Aorta (tissue), 5 donors: ENCODE data around the gene PPP1R13L. TPM values are rescaled to one million over a fixed set of nuclear protein-coding genes. Genes with fewer than 3 reads are reported as not detected.

Experiments used
- ATAC-seq: fragments of 200-7000 bp; cut with Tn5 transposase; one replicate; pipeline ENCODE4 v1.9.1; 2022; ENCODE audit warnings: moderate library complexity; ENCODE audit not compliant: low FRiP score
- DNase-seq, 2 donors: peaks; one replicate each; pipeline ENCODE4 v3.0.0-alpha.2; 2020
- H3K27ac ChIP-seq, 2 donors: one replicate each; pipeline ENCODE4 v1.5.1; 2013; ENCODE audit warnings: low read length in 2 of 2, mild to moderate bottlenecking in 2 of 2, moderate library complexity in 2 of 2, control low read depth in 1 of 2, inconsistent platforms in 1 of 2, low read depth in 1 of 2
- H3K27me3 ChIP-seq, 2 donors: one replicate each; pipeline ENCODE4 v1.6.1; 2013; ENCODE audit warnings: control low read depth in 1 of 2, low read length in 1 of 2, mild to moderate bottlenecking in 1 of 2, moderate library complexity in 1 of 2; ENCODE audit not compliant: insufficient read depth in 2 of 2, control insufficient read depth in 1 of 2
- H3K36me3 ChIP-seq, 2 donors: one replicate each; pipeline ENCODE4 v1.6.1; 2013; ENCODE audit warnings: control low read depth in 1 of 2, low read length in 1 of 2, mild to moderate bottlenecking in 1 of 2; ENCODE audit not compliant: insufficient read depth in 2 of 2, control insufficient read depth in 1 of 2
- H3K4me1 ChIP-seq, 2 donors: one replicate each; pipeline ENCODE4 v1.6.1; 2013; ENCODE audit warnings: low read length in 2 of 2, control low read depth in 1 of 2, mild to moderate bottlenecking in 1 of 2, moderate library complexity in 1 of 2; ENCODE audit not compliant: insufficient read depth in 2 of 2, control insufficient read depth in 1 of 2
- H3K4me3 ChIP-seq, 2 donors: one replicate each; pipeline ENCODE4 v1.5.1; 2013; ENCODE audit warnings: low read length in 2 of 2, control low read depth in 1 of 2, mild to moderate bottlenecking in 1 of 2
- H3K9me3 ChIP-seq: one replicate; pipeline ENCODE4 v1.6.1; 2013; ENCODE audit warnings: mild to moderate bottlenecking, low read length; ENCODE audit not compliant: control insufficient read depth
- WGBS, 2 donors: extraction: QIAGEN DNeasy Blood & Tissue Kit; methylation state at CpG; one replicate each; pipeline ENCODE4 v1.1.7; 2013; 5-methylcytosine and 5-hydroxymethylcytosine counted together
- intact Hi-C, 2 donors: fragments of 100-400 bp; cut with DNase I; formaldehyde crosslinking; loops; one replicate each; pipeline versions ENCODE4 v1.14.2 to v1.15.0; 2022
- polyA plus RNA-seq, 2 donors: library from polyadenylated mRNA; stranded (reverse); fragments of 200-250 nt; gene quantifications; one replicate each; pipeline ENCODE4 v1.2.3, GENCODE V29; 2013
- total RNA-seq, 2 donors: library from RNA; stranded (reverse); fragmentation: NEBNext Ultra II Directional; extraction: Animal tissue kit (Norgen Biotek cat#: 25700); gene quantifications; one replicate each; pipeline ENCODE4 v1.2.1, GENCODE V29; 2021
- donor health status: healthy with polysubstance abuse.
- donor health status: Bipolar disorder and iron deficiency.
- donor health status: DM: no; HTN: no; CAD: no.
- donor health status: DM: no; HTN: no; CAD: no.
- donor health status: DM: yes; HTN: yes; CAD: no.

PPP1R13L gene
- total and polyA plus RNA-seq, 4 donors: 11.1 to 153 (median 70.3) TPM

GRCh38 chr19:45355910-45356309 lies 49.0 kb downstream of the PPP1R13L start:
- WGBS, 2 donors: 95 to 97% methylated on average over 9 of the region's 9 CpGs
- Histone ChIP-seq H3K36me3 (peaks cover 0 to 1% of the 10 kb centered on the region in 2 donors), H3K9me3 (no peaks in the 10 kb centered on the region), H3K27me3 (no peaks in the 10 kb centered on the region), H3K4me1 (no peaks in the 10 kb centered on the region), H3K27ac (no peak overlapping the region), H3K4me3 (no peak overlapping the region)
- no peak for DNase-seq
- intact Hi-C loops: no loop called here
- no peak for ATAC-seq

DNA sequence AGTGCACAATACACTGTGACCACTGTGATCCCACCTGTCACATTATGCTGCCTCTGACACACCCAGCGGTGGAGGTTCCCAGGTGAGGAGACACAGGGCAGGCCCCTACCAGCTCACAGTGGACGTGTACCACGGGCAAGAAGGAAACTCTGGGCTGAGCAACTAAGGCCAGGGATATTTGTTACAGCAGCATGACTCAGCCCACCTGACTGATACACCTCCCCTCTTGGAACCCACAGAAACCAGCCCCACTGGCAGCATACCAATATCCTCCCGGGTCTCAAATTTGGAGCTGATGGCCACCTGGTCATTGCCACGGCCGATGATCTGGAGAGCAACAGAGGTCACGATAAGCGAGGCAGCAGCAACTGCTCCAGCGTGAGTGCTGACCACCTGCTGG lies 49.5 kb downstream of the PPP1R13L start:
- no peak overlapping the region for H3K4me3 ChIP-seq
- H3K36me3 ChIP-seq: peaks cover 0 to 1% of the 10 kb centered on the region in 2 donors
- ATAC-seq (no peak), DNase-seq (no peak)
- 97 to 99% methylated on average over 9 of the region's 9 CpGs for WGBS, 2 donors
- no peaks in the 10 kb centered on the region for H3K9me3 ChIP-seq
- H3K27ac ChIP-seq: no peak overlapping the region
- H3K27me3 ChIP-seq: no peaks in the 10 kb centered on the region
- H3K4me1 ChIP-seq: no peaks in the 10 kb centered on the region
- intact Hi-C loops: no loop called here

GRCh38 chr19:45354241-45354842 lies 50.5 kb downstream of the PPP1R13L start:
- H3K4me1 ChIP-seq: no peaks in the 10 kb centered on the region
- H3K27me3 ChIP-seq: no peaks in the 10 kb centered on the region
- H3K4me3 ChIP-seq: no peak overlapping the region
- ATAC-seq (no peak), DNase-seq (no peak)
- H3K9me3 ChIP-seq: no peaks in the 10 kb centered on the region
- 92 to 93% methylated on average over 11 of the region's 11 CpGs for WGBS, 2 donors
- intact Hi-C loops: no loop called here
- H3K36me3 ChIP-seq: peaks cover 0 to 1% of the 10 kb centered on the region in 2 donors
- H3K27ac ChIP-seq: no peak overlapping the region

GRCh38 chr19:45352914-45353796 lies 51.7 kb downstream of the PPP1R13L start:
- peaks cover 0 to 1% of the 10 kb centered on the region in 2 donors for H3K36me3 ChIP-seq
- WGBS, 2 donors: 86 to 92% methylated on average over 20 of the region's 20 CpGs
- ATAC-seq: no peak

GRCh38 chr19:45352471-45352870 lies 52.4 kb downstream of the PPP1R13L start:
- no peak overlapping the region for H3K27ac ChIP-seq
- H3K4me1 ChIP-seq: no peaks in the 10 kb centered on the region
- H3K27me3 ChIP-seq: peaks cover 0 to 1% of the 10 kb centered on the region in 2 donors
- H3K9me3 ChIP-seq: no peaks in the 10 kb centered on the region
- no peak for DNase-seq
- no peak overlapping the region for H3K4me3 ChIP-seq
- 95% methylated on average over 20 of the region's 20 CpGs for WGBS, 2 donors
- H3K36me3 ChIP-seq: peaks cover 0 to 1% of the 10 kb centered on the region in 2 donors
- intact Hi-C loops: no loop called here
- no peak for ATAC-seq

More at GRCh38 chr19:45352914-45353796, 51.7 kb downstream of the PPP1R13L start:
- Histone ChIP-seq H3K4me1 (no peaks in the 10 kb centered on the region), H3K9me3 (no peaks in the 10 kb centered on the region), H3K4me3 (no peak overlapping the region), H3K27ac (no peak overlapping the region), H3K27me3 (no peaks in the 10 kb centered on the region)
- DNase-seq: no peak
- intact Hi-C loops: no loop called here

GRCh38 chr19:45352062-45352461 lies 52.8 kb downstream of the PPP1R13L start:
- intact Hi-C loops: no loop called here
- Histone ChIP-seq H3K36me3 (peaks cover 0 to 1% of the 10 kb centered on the region in 2 donors), H3K4me1 (no peaks in the 10 kb centered on the region), H3K27ac (no peak overlapping the region), H3K27me3 (peaks cover 0 to 2% of the 10 kb centered on the region in 2 donors), H3K9me3 (no peaks in the 10 kb centered on the region), H3K4me3 (no peak overlapping the region)
- DNase-seq (no peak), ATAC-seq (no peak)
- 87 to 88% methylated on average over 15 of the region's 15 CpGs for WGBS, 2 donors

GRCh38 chr19:45351401-45351952 lies 53.4 kb downstream of the PPP1R13L start:
- peaks cover 0 to 1% of the 10 kb centered on the region in 2 donors for H3K36me3 ChIP-seq
- H3K9me3 ChIP-seq: no peaks in the 10 kb centered on the region
- H3K4me3 ChIP-seq: no peak overlapping the region
- WGBS, 2 donors: 75 to 82% methylated on average over 13 of the region's 13 CpGs
- H3K27ac ChIP-seq: no peak overlapping the region
- peaks cover 0 to 2% of the 10 kb centered on the region in 2 donors for H3K27me3 ChIP-seq
- no peak for DNase-seq
- intact Hi-C loops: no loop called here
- H3K4me1 ChIP-seq: no peaks in the 10 kb centered on the region
- no peak for ATAC-seq

GRCh38 chr19:45350477-45351058 lies 54.3 kb downstream of the PPP1R13L start:
- Histone ChIP-seq H3K27me3 (peaks cover 0 to 2% of the 10 kb centered on the region in 2 donors), H3K4me3 (no peak overlapping the region), H3K9me3 (no peaks in the 10 kb centered on the region), H3K36me3 (peaks cover 0 to 1% of the 10 kb centered on the region in 2 donors), H3K27ac (no peak overlapping the region), H3K4me1 (no peaks in the 10 kb centered on the region)
- intact Hi-C loops: no loop called here
- WGBS, 2 donors: 83 to 89% methylated on average over 17 of the region's 17 CpGs
- DNase-seq (no peak), ATAC-seq (no peak)
